NCI-H2227 treated with DMSO at 0.1 percent for 48 hours (cell line): Measurements from ENCODE around the gene SPIRE2.
"Not testable (repeated sequence)": the region's sequence is repeated elsewhere in the genome, so short reads cannot be mapped to it uniquely, and the experiment has no call there.

ENCODE experiments used
- DNase-seq: peaks from one replicate; lab custom pipeline; 2025; lab: John Stamatoyannopoulos, UW

The SPIRE2 gene

GRCh38 chr16:89898201-89898967 lies 70.1 kb downstream of the SPIRE2 start:
- no peak for DNase-seq

- DNase-seq, result no peak
Observed at GRCh38 chr16:89899879-89900481, 71.7 kb downstream of the SPIRE2 start.

GRCh38 chr16:89900885-89901284 lies 72.6 kb downstream of the SPIRE2 start:
- no peak for DNase-seq

GRCh38 chr16:89902980-89903379 lies 74.7 kb downstream of the SPIRE2 start:
- no peak for DNase-seq

GRCh38 chr16:89903908-89904515 lies 75.7 kb downstream of the SPIRE2 start:
- DNase-seq, result no peak

GRCh38 chr16:89904606-89905510 lies 76.6 kb downstream of the SPIRE2 start:
- no peak for DNase-seq

GRCh38 chr16:89905511-89906139 lies 77.3 kb downstream of the SPIRE2 start:
- no peak for DNase-seq

- no peak for DNase-seq
Observed at GRCh38 chr16:89906140-89907025, 78.1 kb downstream of the SPIRE2 start.

GRCh38 chr16:89907055-89907814 lies 79.0 kb downstream of the SPIRE2 start:
- DNase-seq, result no peak

GRCh38 chr16:89908236-89908635 lies 80.0 kb downstream of the SPIRE2 start:
- DNase-seq, result no peak

- no peak for DNase-seq
Observed at GRCh38 chr16:89909777-89910716, 81.8 kb downstream of the SPIRE2 start.

GRCh38 chr16:89910717-89911354 lies 82.6 kb downstream of the SPIRE2 start:
- no peak for DNase-seq

GRCh38 chr16:89911375-89911774 lies 83.1 kb downstream of the SPIRE2 start:
- no peak for DNase-seq

GRCh38 chr16:89912143-89912542 lies 83.9 kb downstream of the SPIRE2 start:
- DNase-seq, result no peak

- no peak for DNase-seq
Observed at GRCh38 chr16:89912627-89913026, 84.4 kb downstream of the SPIRE2 start.

GRCh38 chr16:89913408-89914387 lies 85.4 kb downstream of the SPIRE2 start:
- no peak for DNase-seq

- DNase-seq, result not testable (repeated sequence)
Observed at GRCh38 chr16:89914642-89915285, 86.5 kb downstream of the SPIRE2 start.
